Right lobe of liver (tissue), 6 donors: ENCODE measurements around the gene GMDS. TPM values are rescaled to one million over a fixed set of nuclear protein-coding genes. Genes with fewer than 3 reads are reported as not detected.
A peak's percentile ranks its signal among the peaks of the same experiment; 100 is the strongest.

Source experiments
- ATAC-seq, 4 donors: fragments of 200-7000 bp; cut with Tn5 transposase; one replicate each; pipeline ENCODE4 v1.9.1; 2020; ENCODE audit warnings: mild to moderate bottlenecking in 4 of 4, moderate library complexity in 4 of 4
- DNase-seq, 3 donors: peaks; one replicate each; pipeline ENCODE4 v3.0.0-alpha.2; 2020
- H3K27ac ChIP-seq, 3 donors: fragments of 200-600 bp; one replicate each; pipeline ENCODE4 v1.8.0; 2022
- H3K27me3 ChIP-seq, 2 donors: fragments of 200-600 bp; one replicate each; pipeline ENCODE4 v1.8.0; 2022
- H3K36me3 ChIP-seq, 4 donors: fragments of 200-600 bp; sonication (generic) in 1 of 4; one replicate each; pipeline versions ENCODE4 v1.5.1 to v1.8.0; 2017 to 2022; ENCODE audit warnings: control low read depth in 1 of 4
- H3K4me1 ChIP-seq, 4 donors: fragments of 200-600 bp; sonication (generic) in 1 of 4; one replicate each; pipeline versions ENCODE4 v1.5.1 to v1.8.0; 2017 to 2022; ENCODE audit warnings: control low read depth in 1 of 4
- H3K4me3 ChIP-seq, 3 donors: fragments of 200-600 bp; one replicate each; pipeline ENCODE4 v1.8.0; 2022
- H3K9me3 ChIP-seq, 4 donors: fragments of 200-600 bp; sonication (generic) in 1 of 4; one replicate each; pipeline versions ENCODE4 v1.5.1 to v1.8.0; 2017 to 2022; ENCODE audit warnings: control low read depth in 1 of 4
- CTCF ChIP-seq, 4 donors: fragments of 200-600 bp in 3 of 4; fragments of 450-650 bp in 1 of 4; IDR thresholded peaks; one replicate each; pipeline versions ENCODE4 v1.5.1 to v1.8.0; 2016 to 2022; ENCODE audit warnings: antibody characterized with exemption in 4 of 4, mild to moderate bottlenecking in 2 of 4
- POLR2A ChIP-seq: fragments of 450-650 bp; IDR thresholded peaks from one replicate; pipeline ENCODE4 v1.6.1; 2017; ENCODE audit warnings: antibody characterized with exemption, mild to moderate bottlenecking
- WGBS: methylation state at CpG from one replicate; pipeline ENCODE4 v1.1.6; 2018; ENCODE audit warnings: low coverage, low lambda C conversion rate; ENCODE audit not compliant: insufficient coverage; ENCODE audit errors: missing lambda C conversion rate; 5-methylcytosine and 5-hydroxymethylcytosine counted together
- intact Hi-C, 2 donors: fragments of 100-400 bp; cut with DNase I; formaldehyde crosslinking; loops; one replicate each; pipeline versions ENCODE4 v1.11.2 to v1.14.1; 2022
- total RNA-seq, 6 experiments: library from RNA; depleted of rRNA in 2 of 6; stranded (reverse); fragments of >200 nt in 2 of 6; fragmentation: NEBNext Ultra II Directional in 3 of 6; extraction: Animal tissue kit (Norgen Biotek cat#: 25700) in 3 of 6; gene quantifications; one replicate each; pipeline versions ENCODE4 v1.1.0 to v1.2.4, GENCODE V29; 2016 to 2023
- donor health status: DM: no; HTN: yes; CAD: no.
- donor health status: DM: no; HTN: no; CAD: no.
- donor health status: DM: no; HTN: no; CAD: no.
- donor health status: DM: no; HTN: yes; CAD: no.
- donor health status: DM: no; HTN: yes; CAD: no.

GMDS gene
- total RNA-seq, 6 experiments from 2014 or later: 15.9 to 34.4 (median 23.4) TPM

- TF ChIP-seq CTCF (IDR thresholded peaks at IDR 0.05): no peak
- no peak for TF ChIP-seq POLR2A
- 40% methylated on average over 1 of the region's 6 CpGs for WGBS
- H3K27ac ChIP-seq: no peak overlapping the region
- DNase-seq (no peak), ATAC-seq (no peak)
- H3K36me3 ChIP-seq: peaks cover 0 to 1% (median 0%) of the 10 kb centered on the region in 4 donors
- H3K4me3 ChIP-seq: no peak overlapping the region
- no peaks in the 10 kb centered on the region for H3K9me3 ChIP-seq
- no peaks in the 10 kb centered on the region for H3K4me1 ChIP-seq
- intact Hi-C loops: no loop called here
- H3K27me3 ChIP-seq: no peaks in the 10 kb centered on the region
Measured at GRCh38 chr6:1904898-1905297, 340.5 kb downstream of the GMDS start.

DNA sequence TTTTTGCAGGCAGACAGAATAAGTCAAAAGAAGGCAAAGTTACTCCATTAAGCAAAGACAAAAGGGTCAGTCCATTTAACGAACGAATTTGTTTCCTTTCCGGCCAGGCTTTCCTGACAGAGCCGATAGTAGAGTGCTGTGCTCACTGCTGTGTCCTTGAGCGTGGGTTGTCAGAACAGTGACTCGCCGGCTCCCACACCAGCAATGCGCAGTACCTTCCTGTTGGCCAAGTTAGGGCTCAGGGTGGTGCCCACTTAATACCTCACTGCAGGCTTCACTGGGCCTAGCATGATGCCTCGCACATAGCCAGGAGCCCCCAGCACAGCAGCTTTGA lies 341.0 kb downstream of the GMDS start:
- DNase-seq (no peak), ATAC-seq (peak; percentile 55 to 77 (median 70))
- H3K27ac ChIP-seq: peak overlapping the region in 1 of 3 donors; percentile 14
- H3K4me1 ChIP-seq: no peaks in the 10 kb centered on the region
- intact Hi-C loops: no loop called here
- peaks cover 0 to 1% (median 0%) of the 10 kb centered on the region in 4 donors for H3K36me3 ChIP-seq
- no CpG with 5 or more reads among the region's 9 CpGs for WGBS
- H3K4me3 ChIP-seq: no peak overlapping the region
- H3K27me3 ChIP-seq: no peaks in the 10 kb centered on the region
- TF ChIP-seq POLR2A (no peak), CTCF (IDR thresholded peaks at IDR 0.05) (no peak)
- no peaks in the 10 kb centered on the region for H3K9me3 ChIP-seq

DNA sequence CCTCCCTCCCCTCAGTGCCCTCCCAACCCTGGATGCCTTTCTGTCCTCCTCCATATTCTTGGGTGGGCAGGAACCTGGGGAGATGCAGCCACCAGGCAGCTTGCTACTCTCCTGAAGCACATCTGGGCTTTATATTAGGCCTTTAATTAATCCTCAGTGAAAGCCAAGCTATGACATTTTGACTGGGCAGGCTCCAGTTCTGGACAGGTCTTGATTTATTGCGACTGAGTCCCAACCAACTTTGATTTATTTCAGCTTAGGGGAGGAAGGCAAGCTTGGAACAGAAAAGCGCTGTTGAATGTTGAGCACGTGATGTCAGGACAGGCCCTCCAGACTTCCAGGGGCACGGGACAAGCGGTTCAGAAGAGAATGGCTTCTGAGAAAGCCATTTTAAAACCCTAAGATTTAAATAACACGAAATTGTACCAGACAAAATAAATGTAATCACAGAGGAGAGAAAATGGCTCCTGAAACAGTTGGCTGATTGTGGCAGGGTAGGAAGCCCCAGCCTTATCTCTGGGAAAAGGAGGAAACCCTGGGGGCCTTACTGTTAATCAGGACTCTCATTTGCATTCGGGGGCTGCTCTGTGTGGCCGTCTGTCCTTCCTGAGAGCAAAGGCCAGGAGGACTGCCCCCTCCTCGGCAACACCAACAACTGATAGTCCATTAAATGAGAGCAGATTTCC lies 341.5 kb downstream of the GMDS start:
- Histone ChIP-seq H3K4me3 (no peak overlapping the region), H3K4me1 (no peaks in the 10 kb centered on the region), H3K27me3 (no peaks in the 10 kb centered on the region), H3K27ac (peak overlapping the region in 1 of 3 donors; percentile 14), H3K36me3 (peaks cover 0 to 1% (median 0%) of the 10 kb centered on the region in 4 donors), H3K9me3 (no peaks in the 10 kb centered on the region)
- no peak for TF ChIP-seq POLR2A
- TF ChIP-seq CTCF (IDR thresholded peaks at IDR 0.05): no peak
- intact Hi-C loops: no loop called here
- DNase-seq (no peak), ATAC-seq (peak; percentile 16 to 77 (median 59))
- 51% methylated on average over 9 of the region's 9 CpGs for WGBS

GRCh38 chr6:1901556-1901955 lies 343.8 kb downstream of the GMDS start:
- H3K27ac ChIP-seq: no peak overlapping the region
- no peak for DNase-seq
- H3K36me3 ChIP-seq: no peaks in the 10 kb centered on the region
- WGBS: 91% methylated on average over 1 of the region's 1 CpG
- no peaks in the 10 kb centered on the region for H3K9me3 ChIP-seq
- no peak for TF ChIP-seq CTCF (IDR thresholded peaks at IDR 0.05)
- no peak for TF ChIP-seq POLR2A
- no peaks in the 10 kb centered on the region for H3K27me3 ChIP-seq
- H3K4me3 ChIP-seq: no peak overlapping the region
- intact Hi-C loops: no loop called here
- ATAC-seq: peak in 1 of 4 donors; percentile 55
- H3K4me1 ChIP-seq: no peaks in the 10 kb centered on the region
